Urothelium cell line (cell line): ENCODE results near the gene STK32B.

Experiments
- DNase-seq: peaks from one replicate; pipeline ENCODE4 v3.0.0; 2011; ENCODE audit warnings: low spot score, mixed read lengths
- FAIRE-seq: peaks from 2 replicates; lab custom pipeline; 2011; peaks lifted over from hg19 to GRCh38; lab: Jason Lieb, UNC

The STK32B gene

GRCh38 chr4:5120067-5120466 is 68.8 kb downstream of the STK32B start:
- FAIRE-seq, result no peak
- DNase-seq, result no peak

- no peak for DNase-seq
- FAIRE-seq, result no peak
Measured at GRCh38 chr4:5120468-5120867, 69.2 kb downstream of the STK32B start.

GRCh38 chr4:5122114-5122513 is 70.8 kb downstream of the STK32B start:
- FAIRE-seq (no peak), DNase-seq (no peak)

- no peak for DNase-seq
- FAIRE-seq, result no peak
Measured at GRCh38 chr4:5124876-5125275, 73.6 kb downstream of the STK32B start.

- DNase-seq, result no peak
- no peak for FAIRE-seq
Measured at GRCh38 chr4:5125321-5125720, 74.0 kb downstream of the STK32B start.

- FAIRE-seq (no peak), DNase-seq (no peak)
Measured at GRCh38 chr4:5126231-5126630, 75.0 kb downstream of the STK32B start.

GRCh38 chr4:5126857-5127256 is 75.6 kb downstream of the STK32B start:
- FAIRE-seq (no peak), DNase-seq (no peak)

- DNase-seq (no peak), FAIRE-seq (no peak)
Measured at GRCh38 chr4:5127556-5127955, 76.3 kb downstream of the STK32B start.

GRCh38 chr4:5128569-5128968 is 77.3 kb downstream of the STK32B start:
- DNase-seq, result no peak
- FAIRE-seq, result no peak

- no peak for FAIRE-seq
- DNase-seq, result no peak
Measured at GRCh38 chr4:5133201-5133600, 81.9 kb downstream of the STK32B start.

GRCh38 chr4:5133933-5134594 is 82.8 kb downstream of the STK32B start:
- DNase-seq (no peak), FAIRE-seq (no peak)

- FAIRE-seq, result no peak
- DNase-seq, result no peak
Measured at GRCh38 chr4:5134620-5135019, 83.3 kb downstream of the STK32B start.

- no peak for DNase-seq
- FAIRE-seq, result no peak
Measured at GRCh38 chr4:5137226-5137625, 85.9 kb downstream of the STK32B start.

- FAIRE-seq (no peak), DNase-seq (no peak)
Measured at GRCh38 chr4:5137927-5138326, 86.6 kb downstream of the STK32B start.

- no peak for DNase-seq
- FAIRE-seq, result no peak
Measured at GRCh38 chr4:5138389-5138788, 87.1 kb downstream of the STK32B start.

GRCh38 chr4:5139141-5139540 is 87.9 kb downstream of the STK32B start:
- no peak for FAIRE-seq
- DNase-seq, result no peak

GRCh38 chr4:5141802-5142201 is 90.5 kb downstream of the STK32B start:
- DNase-seq (no peak), FAIRE-seq (no peak)

- FAIRE-seq (no peak), DNase-seq (no peak)
Measured at GRCh38 chr4:5142726-5143125, 91.4 kb downstream of the STK32B start.

GRCh38 chr4:5143306-5143861 is 92.1 kb downstream of the STK32B start:
- FAIRE-seq (no peak), DNase-seq (no peak)

GRCh38 chr4:5143940-5144339 is 92.7 kb downstream of the STK32B start:
- no peak for FAIRE-seq
- DNase-seq, result no peak

- no peak for FAIRE-seq
Measured at GRCh38 chr4:5144384-5144783, 93.1 kb downstream of the STK32B start.

GRCh38 chr4:5146248-5146647 is 95.0 kb downstream of the STK32B start:
- FAIRE-seq (no peak), DNase-seq (no peak)

More at GRCh38 chr4:5144384-5144783, 93.1 kb downstream of the STK32B start:
- DNase-seq, result no peak

- no peak for FAIRE-seq
Measured at GRCh38 chr4:5152521-5152920, 101.2 kb downstream of the STK32B start.

More at GRCh38 chr4:5152521-5152920, 101.2 kb downstream of the STK32B start:
- no peak for DNase-seq
